Measurements from ENCODE around the gene RAB12. TPM values are rescaled to one million over a fixed set of nuclear protein-coding genes. Genes with fewer than 3 reads are reported as not detected.
"Not testable (repeated sequence)": the region's sequence is repeated elsewhere in the genome, so short reads cannot be mapped to it uniquely, and the experiment has no call there.

RAB12 gene
- total and polyA plus RNA-seq, 4 donors = 27.7 to 47.7 (median 41.6) TPM

- intact Hi-C loops (cut with DNase I) = no loop called here
- H3K4me3 ChIP-seq (ENCODE audit: low read length in 2 of 2) = no peak overlapping the region
- H3K9me3 ChIP-seq (ENCODE audit: control insufficient read depth, low read length) = no peaks in the 10 kb centered on the region
- DNase-seq (no peak), ATAC-seq (ENCODE audit: low FRiP score) (no peak)
- H3K27me3 ChIP-seq (ENCODE audit: control insufficient read depth in 1 of 2, insufficient read depth in 2 of 2, low read length in 1 of 2) = no peaks in the 10 kb centered on the region
- 96 to 98% methylated on average over 3 of the region's 3 CpGs for WGBS, 2 donors
- H3K36me3 ChIP-seq (ENCODE audit: control insufficient read depth in 1 of 2, insufficient read depth in 2 of 2, low read length in 1 of 2) = peaks cover 0 to 10% of the 10 kb centered on the region in 2 donors
- H3K4me1 ChIP-seq (ENCODE audit: control insufficient read depth in 1 of 2, insufficient read depth in 2 of 2, low read length in 2 of 2) = no peaks in the 10 kb centered on the region
- no peak overlapping the region for H3K27ac ChIP-seq (ENCODE audit: low read depth in 1 of 2, low read length in 2 of 2)
Measured at GRCh38 chr18:8629602-8630001, 20.4 kb downstream of the RAB12 start.

DNA sequence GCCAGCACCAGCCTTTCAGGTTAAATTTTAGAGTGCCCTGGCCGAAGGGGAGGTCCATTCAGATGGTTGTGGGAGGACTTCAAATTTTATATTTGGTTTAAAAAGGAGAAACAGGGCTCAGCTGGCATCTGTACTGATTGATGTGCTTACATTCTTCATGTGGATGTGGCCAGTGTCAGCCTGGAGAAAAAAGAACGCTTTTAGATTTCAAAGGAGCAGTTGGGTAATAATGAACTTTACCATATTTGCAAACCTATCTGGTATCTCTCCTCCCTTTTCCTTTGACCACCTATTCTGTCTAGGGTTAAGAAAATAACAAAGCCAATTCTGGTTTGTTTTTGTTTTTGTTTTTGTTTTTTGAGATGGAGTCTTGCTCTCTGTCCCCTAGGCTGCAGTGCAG, 21.3 kb downstream of the RAB12 start:
- no peaks in the 10 kb centered on the region for H3K4me1 ChIP-seq (ENCODE audit: control insufficient read depth in 1 of 2, insufficient read depth in 2 of 2, low read length in 2 of 2)
- peaks cover 0 to 12% of the 10 kb centered on the region in 2 donors for H3K36me3 ChIP-seq (ENCODE audit: control insufficient read depth in 1 of 2, insufficient read depth in 2 of 2, low read length in 1 of 2)
- intact Hi-C loops (cut with DNase I) = no loop called here
- no peaks in the 10 kb centered on the region for H3K27me3 ChIP-seq (ENCODE audit: control insufficient read depth in 1 of 2, insufficient read depth in 2 of 2, low read length in 1 of 2)
- no peak overlapping the region for H3K27ac ChIP-seq (ENCODE audit: low read depth in 1 of 2, low read length in 2 of 2)
- no peak for ATAC-seq (ENCODE audit: low FRiP score)
- 92 to 95% methylated on average over 2 of the region's 2 CpGs for WGBS, 2 donors
- DNase-seq = no peak
- H3K4me3 ChIP-seq (ENCODE audit: low read length in 2 of 2) = no peak overlapping the region
- H3K9me3 ChIP-seq (ENCODE audit: control insufficient read depth, low read length) = no peaks in the 10 kb centered on the region

DNA sequence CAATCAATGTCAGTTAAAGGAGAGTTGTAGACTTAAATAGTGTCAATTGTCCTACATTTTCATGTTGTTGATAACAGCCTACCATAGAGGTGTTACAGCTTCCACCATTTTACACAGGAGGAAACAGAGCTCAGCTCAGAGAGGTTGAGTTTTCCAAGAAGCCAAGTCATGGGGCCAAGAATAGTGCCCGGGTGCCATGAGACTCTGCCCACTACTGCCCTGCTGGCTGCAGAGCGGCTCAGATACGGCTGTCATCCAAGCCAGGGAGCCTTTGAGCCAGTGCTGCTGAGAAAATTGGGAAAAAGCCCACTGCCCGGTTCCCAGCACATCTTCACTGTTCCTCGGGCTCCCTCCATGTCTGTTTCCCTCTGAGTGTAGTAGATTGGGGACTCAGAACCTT, 22.0 kb downstream of the RAB12 start:
- WGBS, 2 donors = 78 to 81% methylated on average over 5 of the region's 5 CpGs
- peaks cover 0 to 11% of the 10 kb centered on the region in 2 donors for H3K36me3 ChIP-seq (ENCODE audit: control insufficient read depth in 1 of 2, insufficient read depth in 2 of 2, low read length in 1 of 2)

GRCh38 chr18:8632386-8632785, 23.1 kb downstream of the RAB12 start:
- H3K4me3 ChIP-seq (ENCODE audit: low read length in 2 of 2) = no peak overlapping the region
- intact Hi-C loops (cut with DNase I) = no loop called here
- DNase-seq = no peak
- H3K27me3 ChIP-seq (ENCODE audit: control insufficient read depth in 1 of 2, insufficient read depth in 2 of 2, low read length in 1 of 2) = no peaks in the 10 kb centered on the region
- H3K36me3 ChIP-seq (ENCODE audit: control insufficient read depth in 1 of 2, insufficient read depth in 2 of 2, low read length in 1 of 2) = peaks cover 0 to 12% of the 10 kb centered on the region in 2 donors
- ATAC-seq (ENCODE audit: low FRiP score) = no peak
- H3K4me1 ChIP-seq (ENCODE audit: control insufficient read depth in 1 of 2, insufficient read depth in 2 of 2, low read length in 2 of 2) = no peaks in the 10 kb centered on the region
- no peak overlapping the region for H3K27ac ChIP-seq (ENCODE audit: low read depth in 1 of 2, low read length in 2 of 2)
- 96% methylated on average over 4 of the region's 4 CpGs for WGBS, 2 donors
- H3K9me3 ChIP-seq (ENCODE audit: control insufficient read depth, low read length) = no peaks in the 10 kb centered on the region

More for the DNA sequence above, 22.0 kb downstream of the RAB12 start:
- Histone ChIP-seq H3K4me1 (ENCODE audit: control insufficient read depth in 1 of 2, insufficient read depth in 2 of 2, low read length in 2 of 2) (no peaks in the 10 kb centered on the region), H3K27ac (ENCODE audit: low read depth in 1 of 2, low read length in 2 of 2) (no peak overlapping the region), H3K9me3 (ENCODE audit: control insufficient read depth, low read length) (no peaks in the 10 kb centered on the region), H3K27me3 (ENCODE audit: control insufficient read depth in 1 of 2, insufficient read depth in 2 of 2, low read length in 1 of 2) (no peaks in the 10 kb centered on the region), H3K4me3 (ENCODE audit: low read length in 2 of 2) (no peak overlapping the region)
- no peak for ATAC-seq (ENCODE audit: low FRiP score)
- intact Hi-C loops (cut with DNase I) = no loop called here
- no peak for DNase-seq

DNA sequence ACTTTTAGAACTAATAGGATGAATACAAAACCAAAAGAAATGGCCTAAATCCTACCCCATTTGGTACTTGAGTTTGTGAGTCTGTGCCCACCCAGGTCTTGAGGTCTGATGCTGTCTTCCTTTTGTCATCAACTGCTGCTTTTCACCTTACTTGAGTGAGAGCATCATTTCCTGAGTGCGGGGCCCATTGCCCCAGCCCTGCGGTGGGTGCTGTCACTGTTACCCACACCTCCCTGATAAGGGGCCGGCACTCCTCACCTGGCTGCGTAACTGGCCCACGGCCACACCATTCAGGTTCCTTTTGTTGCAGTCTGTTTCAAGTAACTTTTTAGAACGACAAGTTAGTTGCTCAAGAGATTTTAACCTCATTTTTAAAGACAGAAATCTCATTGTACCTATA, 25.3 kb downstream of the RAB12 start:
- intact Hi-C loops (cut with DNase I) = no loop called here
- 96% methylated on average over 6 of the region's 6 CpGs for WGBS, 2 donors
- peaks cover 0 to 12% of the 10 kb centered on the region in 2 donors for H3K36me3 ChIP-seq (ENCODE audit: control insufficient read depth in 1 of 2, insufficient read depth in 2 of 2, low read length in 1 of 2)
- no peaks in the 10 kb centered on the region for H3K9me3 ChIP-seq (ENCODE audit: control insufficient read depth, low read length)
- DNase-seq (no peak), ATAC-seq (ENCODE audit: low FRiP score) (no peak)
- no peak overlapping the region for H3K27ac ChIP-seq (ENCODE audit: low read depth in 1 of 2, low read length in 2 of 2)
- no peak overlapping the region for H3K4me3 ChIP-seq (ENCODE audit: low read length in 2 of 2)
- H3K4me1 ChIP-seq (ENCODE audit: control insufficient read depth in 1 of 2, insufficient read depth in 2 of 2, low read length in 2 of 2) = no peaks in the 10 kb centered on the region
- H3K27me3 ChIP-seq (ENCODE audit: control insufficient read depth in 1 of 2, insufficient read depth in 2 of 2, low read length in 1 of 2) = no peaks in the 10 kb centered on the region

GRCh38 chr18:8635087-8635486, 25.9 kb downstream of the RAB12 start:
- no peak for DNase-seq
- Histone ChIP-seq H3K4me3 (ENCODE audit: low read length in 2 of 2) (no peak overlapping the region), H3K4me1 (ENCODE audit: control insufficient read depth in 1 of 2, insufficient read depth in 2 of 2, low read length in 2 of 2) (no peaks in the 10 kb centered on the region), H3K27ac (ENCODE audit: low read depth in 1 of 2, low read length in 2 of 2) (no peak overlapping the region), H3K9me3 (ENCODE audit: control insufficient read depth, low read length) (no peaks in the 10 kb centered on the region), H3K36me3 (ENCODE audit: control insufficient read depth in 1 of 2, insufficient read depth in 2 of 2, low read length in 1 of 2) (peaks cover 0 to 12% of the 10 kb centered on the region in 2 donors), H3K27me3 (ENCODE audit: control insufficient read depth in 1 of 2, insufficient read depth in 2 of 2, low read length in 1 of 2) (no peaks in the 10 kb centered on the region)
- 90 to 93% methylated on average over 3 of the region's 3 CpGs for WGBS, 2 donors
- no peak for ATAC-seq (ENCODE audit: low FRiP score)
- intact Hi-C loops (cut with DNase I) = no loop called here

DNA sequence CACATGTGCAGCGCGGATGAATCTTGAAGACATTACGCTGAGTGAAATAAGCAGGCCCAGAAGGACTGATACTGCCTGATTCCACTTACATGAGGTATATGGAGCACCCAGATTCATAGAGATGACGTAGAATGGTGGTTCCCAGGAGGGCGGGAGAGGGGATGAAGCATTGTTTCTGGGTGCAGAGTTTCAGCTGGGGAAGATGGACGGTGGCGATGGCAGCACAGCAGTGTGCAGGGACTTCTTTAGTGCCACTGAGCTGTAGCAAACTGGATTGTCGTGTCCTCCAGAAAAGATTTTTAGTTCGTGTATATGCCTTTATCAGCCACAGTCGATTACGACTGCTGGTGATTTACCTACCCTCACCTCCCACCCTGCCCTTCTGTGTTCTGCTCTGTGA, 30.5 kb downstream of the RAB12 start:
- DNase-seq (no peak), ATAC-seq (ENCODE audit: low FRiP score) (no peak)
- Histone ChIP-seq H3K27ac (ENCODE audit: low read depth in 1 of 2, low read length in 2 of 2) (no peak overlapping the region), H3K36me3 (ENCODE audit: control insufficient read depth in 1 of 2, insufficient read depth in 2 of 2, low read length in 1 of 2) (peaks cover 0 to 5% of the 10 kb centered on the region in 2 donors), H3K9me3 (ENCODE audit: control insufficient read depth, low read length) (no peaks in the 10 kb centered on the region), H3K4me1 (ENCODE audit: control insufficient read depth in 1 of 2, insufficient read depth in 2 of 2, low read length in 2 of 2) (no peaks in the 10 kb centered on the region), H3K27me3 (ENCODE audit: control insufficient read depth in 1 of 2, insufficient read depth in 2 of 2, low read length in 1 of 2) (no peaks in the 10 kb centered on the region), H3K4me3 (ENCODE audit: low read length in 2 of 2) (no peak overlapping the region)
- intact Hi-C loops (cut with DNase I) = no loop called here
- WGBS, 2 donors = 96 to 97% methylated on average over 11 of the region's 11 CpGs

DNA sequence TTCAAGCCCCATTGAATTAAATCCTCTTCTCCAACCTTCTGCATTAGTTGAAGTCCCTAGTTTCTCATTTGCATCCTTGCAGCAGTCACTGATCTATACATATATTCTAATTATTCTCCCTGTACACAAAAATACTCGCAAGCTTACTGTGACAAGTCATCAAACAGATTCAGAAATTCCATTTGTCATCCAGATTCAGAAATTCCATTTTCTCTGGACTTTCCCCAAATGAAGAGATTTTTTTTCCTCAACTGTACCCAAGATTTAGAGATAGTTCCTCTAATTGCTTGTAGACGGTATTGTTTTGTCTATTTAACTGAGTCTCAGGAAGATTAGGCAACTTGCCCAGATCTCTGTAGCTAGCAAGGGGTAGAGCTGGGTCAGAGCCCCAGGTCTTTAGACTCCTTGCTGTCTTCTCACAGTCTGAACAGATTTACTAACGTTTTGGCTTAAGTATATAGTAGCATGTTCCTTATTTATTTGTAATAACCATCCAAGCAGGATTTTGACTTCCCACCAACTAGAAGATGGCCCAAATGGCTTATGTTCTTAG, 34.2 kb downstream of the RAB12 start:
- no peak for DNase-seq
- H3K4me1 ChIP-seq (ENCODE audit: control insufficient read depth in 1 of 2, insufficient read depth in 2 of 2, low read length in 2 of 2) = no peaks in the 10 kb centered on the region
- 33 to 41% methylated on average over 3 of the region's 3 CpGs for WGBS, 2 donors
- no peaks in the 10 kb centered on the region for H3K9me3 ChIP-seq (ENCODE audit: control insufficient read depth, low read length)
- H3K27me3 ChIP-seq (ENCODE audit: control insufficient read depth in 1 of 2, insufficient read depth in 2 of 2, low read length in 1 of 2) = no peaks in the 10 kb centered on the region
- H3K36me3 ChIP-seq (ENCODE audit: control insufficient read depth in 1 of 2, insufficient read depth in 2 of 2, low read length in 1 of 2) = no peaks in the 10 kb centered on the region
- H3K27ac ChIP-seq (ENCODE audit: low read depth in 1 of 2, low read length in 2 of 2) = no peak overlapping the region
- intact Hi-C loops (cut with DNase I) = no loop called here
- H3K4me3 ChIP-seq (ENCODE audit: low read length in 2 of 2) = no peak overlapping the region
- no peak for ATAC-seq (ENCODE audit: low FRiP score)

DNA sequence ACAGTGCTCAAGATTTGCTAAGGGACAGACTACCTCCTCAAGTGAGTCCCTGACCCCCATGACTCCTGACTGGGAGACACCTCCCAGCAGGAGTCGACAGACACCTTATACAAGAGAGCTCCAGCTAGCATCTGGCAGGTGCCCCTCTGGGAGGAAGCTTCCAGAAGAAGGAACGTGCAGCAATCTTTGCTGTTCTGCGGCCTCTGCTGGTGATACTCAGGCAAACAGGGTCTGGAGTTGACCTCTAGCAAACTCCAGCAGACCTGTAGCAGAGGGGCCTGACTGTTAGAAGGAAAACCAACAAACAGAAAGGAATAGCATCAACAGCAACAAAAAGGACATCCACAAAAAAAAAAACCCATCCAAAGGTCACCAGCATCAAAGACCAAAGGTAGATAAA, 38.1 kb downstream of the RAB12 start:
- WGBS, 2 donors = 71 to 79% methylated on average over 3 of the region's 3 CpGs
- H3K9me3 ChIP-seq (ENCODE audit: control insufficient read depth, low read length); H3K27me3 ChIP-seq (ENCODE audit: control insufficient read depth in 1 of 2, insufficient read depth in 2 of 2, low read length in 1 of 2); H3K4me3 ChIP-seq (ENCODE audit: low read length in 2 of 2); intact Hi-C loops (cut with DNase I); DNase-seq; H3K4me1 ChIP-seq (ENCODE audit: control insufficient read depth in 1 of 2, insufficient read depth in 2 of 2, low read length in 2 of 2); H3K36me3 ChIP-seq (ENCODE audit: control insufficient read depth in 1 of 2, insufficient read depth in 2 of 2, low read length in 1 of 2); H3K27ac ChIP-seq (ENCODE audit: low read depth in 1 of 2, low read length in 2 of 2); ATAC-seq (ENCODE audit: low FRiP score): not testable (repeated sequence)

Data from aorta (tissue), 5 donors.